K562 (cell line): ENCODE data around the gene REEP6. TPM values are rescaled to one million over a fixed set of nuclear protein-coding genes. Genes with fewer than 3 reads are reported as not detected.
A peak's percentile ranks its signal among the peaks of the same experiment; 100 is the strongest.

ENCODE experiments used
- BHLHE40 ChIP-seq: IDR thresholded peaks from 2 replicates; pipeline ENCODE4 v1.6.1; 2011; ENCODE audit warnings: low read length, improper control_type of control experiment
- CHD7 ChIP-seq: fragments of 200-600 bp; sonication (generic); IDR thresholded peaks from one replicate; pipeline ENCODE4 v1.6.1; 2012; ENCODE audit warnings: mild to moderate bottlenecking, low read depth, low read length, inconsistent platforms
- FOXM1 ChIP-seq, 2 experiments: fragments of 450-650 bp in 1 of 2; sonication (generic) in 1 of 2; formaldehyde crosslinking in 1 of 2; IDR thresholded peaks; 2 replicates each; pipeline versions ENCODE4 v1.6.1 to v1.9.0; 2017 to 2022; ENCODE audit warnings: low read depth in 2 of 2, mild to moderate bottlenecking in 2 of 2, missing genetic modification reagents in 1 of 2, moderate library complexity in 1 of 2
- L3MBTL2 ChIP-seq: fragments of 450-650 bp; IDR thresholded peaks from 2 replicates; pipeline ENCODE4 v1.6.1; 2016; ENCODE audit warnings: mild to moderate bottlenecking, moderate library complexity
- MEF2D ChIP-seq: conservative IDR thresholded peaks from 2 replicates; pipeline ENCODE4 v1.6.1; 2016; ENCODE audit warnings: low read depth, missing genetic modification characterization, missing compliant biosample characterization
- RHOXF2B ChIP-seq: fragments of 250-450 bp; sonication (Bioruptor Pico); conservative IDR thresholded peaks from 2 replicates; pipeline ENCODE4 v1.5.1; 2021
- SAFB2 ChIP-seq: fragments of 200-400 bp; formaldehyde crosslinking; IDR thresholded peaks from 2 replicates; pipeline ENCODE4 v1.6.1; 2018; ENCODE audit warnings: borderline replicate concordance, low read length, low read depth, moderate library complexity; ENCODE audit not compliant: severe bottlenecking
- SMAD1 ChIP-seq: fragments of 150-350 bp; IDR thresholded peaks from 2 replicates; pipeline ENCODE4 v1.6.1; 2014; ENCODE audit warnings: low read length, low read depth; ENCODE audit not compliant: partially characterized antibody
- ZBTB2 ChIP-seq: fragments of 450-650 bp; IDR thresholded peaks from 2 replicates; pipeline ENCODE4 v1.6.1; 2016; ENCODE audit warnings: antibody characterized with exemption
- ZNF316 ChIP-seq: fragments of 450-650 bp; IDR thresholded peaks from 2 replicates; pipeline ENCODE4 v1.6.1; 2016
- polyA plus RNA-seq, 8 experiments: library from polyadenylated mRNA; depleted of rRNA in 4 of 8; stranded (reverse) in 5 of 8; unstranded in 3 of 8; fragments of >200 nt; fragmentation: Nextera tagmentation in 2 of 8; fragmentation: Illumina TruSeq in 1 of 8; extraction: Ambion mirVana in 2 of 8; extraction: Trizol in 1 of 8; gene quantifications; 2 replicates each; pipeline versions ENCODE4 v1.2.1 to v1.2.3, GENCODE V29; 2011 to 2014; ENCODE audit warnings: inconsistent platforms in 1 of 8, missing spikeins in 1 of 8
- total RNA-seq, 7 experiments: library from RNA; depleted of rRNA in 6 of 7; stranded (reverse); fragments of >200 nt in 6 of 7; fragmentation: Illumina TruSeq in 2 of 7; extraction: Trizol in 2 of 7; gene quantifications; 2 replicates each; pipeline versions ENCODE4 v1.2.1 to v1.2.3, GENCODE V29; 2011 to 2021; ENCODE audit warnings: low replicate concordance in 1 of 7
- TF ChIP-seq, protein P1 (sequence below): sonication (generic); IDR thresholded peaks from 2 replicates; pipeline ENCODE4 v1.6.1; 2016
- TF ChIP-seq, protein P2 (sequence below), 2 experiments: IDR thresholded peaks; 2 replicates each; pipeline ENCODE4 v1.6.1; 2011; ENCODE audit warnings: borderline replicate concordance in 1 of 2, control low read depth in 1 of 2, low read depth in 1 of 2, low read length in 1 of 2, mild to moderate bottlenecking in 1 of 2, mixed read lengths in 1 of 2, moderate library complexity in 1 of 2; ENCODE audit not compliant: insufficient read depth in 1 of 2, insufficient read length in 1 of 2, poor library complexity in 1 of 2, severe bottlenecking in 1 of 2; ENCODE audit errors: extremely low read depth in 1 of 2
- TF ChIP-seq, protein P3 (sequence below): sonication (generic); formaldehyde crosslinking; IDR thresholded peaks from 2 replicates; pipeline ENCODE4 v1.9.0; 2022; ENCODE audit warnings: mild to moderate bottlenecking, missing genetic modification reagents

REEP6 gene
- total and polyA plus RNA-seq, 9 of the 15 experiments (the other 6 are each of a cell fraction or from before 2014, with no cell fraction given): 1.2 to 64.2 (median 12.7) TPM

GRCh38 chr19:1455002-1455335, 36.0 kb upstream of the REEP6 start (continued):
- TF ChIP-seq BHLHE40 (no peak), RHOXF2B (no peak), SMAD1 (no peak), FOXM1 (IDR thresholded peaks at IDR 0.05; ENCODE audit: low read depth) (no peak), FOXM1 (CRISPR knock-in tag; IDR thresholded peaks at IDR 0.05; ENCODE audit: low read depth) (no peak), CHD7 (no peak), SAFB2 (no peak), ZBTB2 (no peak), ZNF316 (no peak), MEF2D (no peak), L3MBTL2 (peak; percentile 59)
- TF ChIP-seq, protein P1, sequence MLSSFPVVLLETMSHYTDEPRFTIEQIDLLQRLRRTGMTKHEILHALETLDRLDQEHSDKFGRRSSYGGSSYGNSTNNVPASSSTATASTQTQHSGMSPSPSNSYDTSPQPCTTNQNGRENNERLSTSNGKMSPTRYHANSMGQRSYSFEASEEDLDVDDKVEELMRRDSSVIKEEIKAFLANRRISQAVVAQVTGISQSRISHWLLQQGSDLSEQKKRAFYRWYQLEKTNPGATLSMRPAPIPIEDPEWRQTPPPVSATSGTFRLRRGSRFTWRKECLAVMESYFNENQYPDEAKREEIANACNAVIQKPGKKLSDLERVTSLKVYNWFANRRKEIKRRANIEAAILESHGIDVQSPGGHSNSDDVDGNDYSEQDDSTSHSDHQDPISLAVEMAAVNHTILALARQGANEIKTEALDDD: no peak
- TF ChIP-seq, protein P2, sequence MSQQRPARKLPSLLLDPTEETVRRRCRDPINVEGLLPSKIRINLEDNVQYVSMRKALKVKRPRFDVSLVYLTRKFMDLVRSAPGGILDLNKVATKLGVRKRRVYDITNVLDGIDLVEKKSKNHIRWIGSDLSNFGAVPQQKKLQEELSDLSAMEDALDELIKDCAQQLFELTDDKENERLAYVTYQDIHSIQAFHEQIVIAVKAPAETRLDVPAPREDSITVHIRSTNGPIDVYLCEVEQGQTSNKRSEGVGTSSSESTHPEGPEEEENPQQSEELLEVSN (IDR thresholded peaks at IDR 0.05; ENCODE audit: borderline replicate concordance in 1 of 2, extremely low read depth in 1 of 2, insufficient read depth in 1 of 2, insufficient read length in 1 of 2, low read depth in 1 of 2, low read length in 1 of 2, poor library complexity in 1 of 2, severe bottlenecking in 1 of 2): peak in 1 of 2 experiments; percentile 57
- TF ChIP-seq, protein P3, sequence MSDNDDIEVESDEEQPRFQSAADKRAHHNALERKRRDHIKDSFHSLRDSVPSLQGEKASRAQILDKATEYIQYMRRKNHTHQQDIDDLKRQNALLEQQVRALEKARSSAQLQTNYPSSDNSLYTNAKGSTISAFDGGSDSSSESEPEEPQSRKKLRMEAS (CRISPR knock-in tag): peak; percentile 71; the same call in 1 of the 2 replicates
